Fibroblast of villous mesenchyme (primary cell): ENCODE measurements around the gene TNK2. TPM values are rescaled to one million over a fixed set of nuclear protein-coding genes. Genes with fewer than 3 reads are reported as not detected.

ENCODE experiments used
- DNase-seq: peaks from one replicate; pipeline ENCODE4 v3.0.0-alpha.2; 2010; ENCODE audit warnings: low read depth
- H3K4me3 ChIP-seq: 2 replicates; pipeline ENCODE4 v1.5.1; 2011; ENCODE audit warnings: low read depth, mild to moderate bottlenecking, low read length
- total RNA-seq: library from RNA; depleted of rRNA; stranded (reverse); fragments of >200 nt; gene quantifications from 2 replicates; pipeline ENCODE4 v1.2.3, GENCODE V29; 2012
- TF ChIP-seq, protein P1 (sequence below): IDR thresholded peaks from 2 replicates; pipeline ENCODE4 v1.5.1; 2012; ENCODE audit warnings: low read depth, mild to moderate bottlenecking, low read length; ENCODE audit not compliant: insufficient read depth

The TNK2 gene
- total RNA-seq, 1 donor: 12.1 TPM

DNA sequence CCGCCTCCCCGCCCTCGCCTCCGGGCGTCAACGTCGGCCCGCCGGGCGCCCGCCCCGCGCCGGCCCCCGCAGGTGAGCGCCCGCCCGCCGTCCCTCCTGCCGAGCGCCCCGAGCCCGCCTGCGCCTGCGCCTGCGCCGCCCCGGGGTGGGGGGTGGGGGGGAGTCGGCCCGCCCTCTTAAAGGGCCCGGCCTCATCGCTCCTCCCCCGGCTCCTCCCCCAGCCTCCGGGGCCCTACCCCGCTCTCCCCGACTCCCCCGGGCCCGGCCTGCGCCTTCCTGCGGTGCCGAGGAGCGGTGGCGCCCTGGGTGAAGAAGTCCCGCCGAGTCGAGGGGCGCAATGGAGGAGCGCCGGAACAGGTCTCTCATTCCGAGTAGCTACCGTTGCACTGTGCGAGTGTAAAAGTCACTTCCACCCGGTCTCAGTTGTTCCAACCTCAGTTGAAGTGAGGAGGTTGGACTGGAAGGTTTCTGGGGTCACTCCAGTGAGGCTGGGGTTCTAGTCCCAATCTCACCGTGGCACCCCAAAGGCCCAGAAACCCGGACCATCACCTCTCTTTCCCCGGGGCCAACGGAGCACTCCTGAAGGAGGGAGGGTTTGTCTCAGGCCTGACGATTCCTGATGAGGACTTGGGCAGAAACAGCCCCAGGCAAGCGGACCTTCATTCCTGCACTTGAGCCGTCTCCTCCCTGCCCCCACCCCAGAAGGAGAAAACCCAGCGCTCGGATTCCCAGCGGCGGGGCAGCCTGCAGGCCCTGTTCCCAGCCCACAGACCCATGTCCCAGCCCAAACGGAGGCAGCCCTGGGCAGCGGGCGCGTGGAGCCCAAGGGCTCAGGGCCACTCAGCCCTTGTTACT is 1.5 kb upstream of the TNK2 start:
- DNase-seq: peak; percentile 82
- H3K4me3 ChIP-seq: peak overlapping the region; percentile 58
- TF ChIP-seq, protein P1, sequence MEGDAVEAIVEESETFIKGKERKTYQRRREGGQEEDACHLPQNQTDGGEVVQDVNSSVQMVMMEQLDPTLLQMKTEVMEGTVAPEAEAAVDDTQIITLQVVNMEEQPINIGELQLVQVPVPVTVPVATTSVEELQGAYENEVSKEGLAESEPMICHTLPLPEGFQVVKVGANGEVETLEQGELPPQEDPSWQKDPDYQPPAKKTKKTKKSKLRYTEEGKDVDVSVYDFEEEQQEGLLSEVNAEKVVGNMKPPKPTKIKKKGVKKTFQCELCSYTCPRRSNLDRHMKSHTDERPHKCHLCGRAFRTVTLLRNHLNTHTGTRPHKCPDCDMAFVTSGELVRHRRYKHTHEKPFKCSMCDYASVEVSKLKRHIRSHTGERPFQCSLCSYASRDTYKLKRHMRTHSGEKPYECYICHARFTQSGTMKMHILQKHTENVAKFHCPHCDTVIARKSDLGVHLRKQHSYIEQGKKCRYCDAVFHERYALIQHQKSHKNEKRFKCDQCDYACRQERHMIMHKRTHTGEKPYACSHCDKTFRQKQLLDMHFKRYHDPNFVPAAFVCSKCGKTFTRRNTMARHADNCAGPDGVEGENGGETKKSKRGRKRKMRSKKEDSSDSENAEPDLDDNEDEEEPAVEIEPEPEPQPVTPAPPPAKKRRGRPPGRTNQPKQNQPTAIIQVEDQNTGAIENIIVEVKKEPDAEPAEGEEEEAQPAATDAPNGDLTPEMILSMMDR: no peak

DNA sequence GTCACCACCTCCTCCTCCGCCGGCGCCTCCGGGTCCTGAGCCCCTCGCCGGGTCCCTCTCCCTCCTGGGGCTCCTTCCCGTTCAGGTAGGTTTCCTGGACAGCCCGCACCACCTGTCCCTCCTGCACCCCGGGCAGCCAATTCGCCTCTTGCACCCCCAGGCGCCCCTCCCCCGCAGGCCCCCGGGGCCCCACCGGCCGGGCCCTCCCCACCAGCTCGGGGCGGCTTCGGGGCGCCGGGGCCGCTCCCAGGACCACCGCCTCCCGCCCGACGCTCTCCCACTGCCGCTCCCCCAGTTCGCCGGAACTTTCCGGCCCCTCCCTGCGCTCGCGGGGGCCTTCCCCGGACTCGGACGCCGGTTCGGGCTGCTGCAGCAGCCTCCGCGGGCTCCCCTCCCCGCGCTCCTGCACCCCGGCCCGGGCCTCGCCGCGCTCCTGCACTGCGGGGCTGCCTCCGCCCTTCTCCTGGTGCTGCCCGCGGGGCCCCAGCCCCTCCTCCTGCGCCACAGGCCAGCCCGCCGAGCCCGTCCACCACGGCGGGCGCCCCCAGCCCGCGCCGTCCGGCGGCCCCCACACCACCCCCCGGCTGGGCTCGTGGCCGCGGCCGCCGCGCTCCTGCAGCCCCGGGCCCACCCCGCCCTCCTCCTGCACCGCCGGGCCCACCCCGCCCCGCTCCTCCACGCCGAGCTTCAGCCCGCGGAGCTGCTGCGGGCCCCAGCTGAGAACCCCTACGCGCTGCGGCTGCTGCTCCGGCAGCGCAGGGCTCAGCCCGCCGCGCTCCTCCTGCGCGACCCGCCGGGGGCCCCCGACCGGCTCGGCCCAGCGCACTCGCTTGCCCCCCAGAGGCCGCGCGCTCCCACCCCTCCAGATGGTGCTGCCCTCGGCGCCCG is 587 bp upstream of the TNK2 start:
- peak; percentile 28 for DNase-seq
- TF ChIP-seq, protein P1: no peak
- H3K4me3 ChIP-seq: peak overlapping the region; percentile 58

DNA sequence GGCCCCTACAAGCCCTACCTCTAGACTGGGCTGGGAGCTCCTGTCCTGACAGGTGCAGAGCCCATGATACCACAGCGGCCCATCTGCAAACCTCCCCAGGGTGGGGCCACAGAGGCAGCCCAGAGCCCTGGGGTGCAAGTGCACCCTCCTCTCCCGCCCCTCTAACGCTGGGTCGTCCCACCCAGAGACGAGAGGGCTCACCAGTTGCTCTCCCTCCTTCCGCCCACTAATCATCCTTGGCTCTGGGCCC is 742 bp downstream of the TNK2 start:
- H3K4me3 ChIP-seq: peak overlapping the region; percentile 58
- no peak for DNase-seq
- TF ChIP-seq, protein P1: no peak

DNA sequence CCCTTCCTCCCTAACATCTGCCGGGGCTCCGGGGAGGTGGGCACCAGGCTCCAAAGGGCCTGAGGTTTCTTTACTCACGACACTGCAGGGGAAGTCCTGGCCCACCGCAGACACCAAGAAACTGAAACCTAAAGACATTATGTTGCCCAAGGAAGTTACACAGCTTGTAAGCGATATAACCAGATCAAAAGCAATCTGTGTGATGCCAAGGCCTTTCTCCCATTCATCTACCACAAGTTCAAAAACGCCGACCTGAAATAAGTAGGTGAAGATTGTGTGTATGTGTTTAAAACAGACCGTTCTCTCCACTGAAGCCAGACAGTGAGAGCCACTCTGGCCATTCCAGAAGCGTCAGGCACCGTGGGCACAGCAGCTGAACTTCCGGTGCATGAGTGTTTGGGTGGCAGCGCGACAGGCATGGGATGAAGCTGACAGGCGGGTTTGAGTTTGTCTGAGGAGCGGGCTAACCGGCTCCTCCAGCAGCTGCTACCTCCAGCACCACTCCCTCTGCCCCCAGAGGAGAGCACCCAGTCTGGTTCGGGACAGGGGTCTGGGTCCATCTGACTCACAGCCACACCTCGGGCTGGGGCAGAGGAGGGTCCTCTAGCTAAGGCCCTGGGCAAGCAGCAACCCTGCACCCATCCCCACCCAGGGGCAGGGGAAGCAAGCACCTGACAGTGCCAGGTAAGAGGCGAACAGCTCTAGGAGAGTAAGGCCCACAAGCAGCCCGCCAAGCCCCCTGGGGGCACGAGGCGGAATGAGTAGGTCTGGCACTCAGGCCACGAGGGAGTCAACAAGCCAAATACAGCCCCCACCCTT is 1.3 kb downstream of the TNK2 start:
- TF ChIP-seq, protein P1: no peak
- H3K4me3 ChIP-seq: no peak overlapping the region
- peak; percentile 16 for DNase-seq

DNA sequence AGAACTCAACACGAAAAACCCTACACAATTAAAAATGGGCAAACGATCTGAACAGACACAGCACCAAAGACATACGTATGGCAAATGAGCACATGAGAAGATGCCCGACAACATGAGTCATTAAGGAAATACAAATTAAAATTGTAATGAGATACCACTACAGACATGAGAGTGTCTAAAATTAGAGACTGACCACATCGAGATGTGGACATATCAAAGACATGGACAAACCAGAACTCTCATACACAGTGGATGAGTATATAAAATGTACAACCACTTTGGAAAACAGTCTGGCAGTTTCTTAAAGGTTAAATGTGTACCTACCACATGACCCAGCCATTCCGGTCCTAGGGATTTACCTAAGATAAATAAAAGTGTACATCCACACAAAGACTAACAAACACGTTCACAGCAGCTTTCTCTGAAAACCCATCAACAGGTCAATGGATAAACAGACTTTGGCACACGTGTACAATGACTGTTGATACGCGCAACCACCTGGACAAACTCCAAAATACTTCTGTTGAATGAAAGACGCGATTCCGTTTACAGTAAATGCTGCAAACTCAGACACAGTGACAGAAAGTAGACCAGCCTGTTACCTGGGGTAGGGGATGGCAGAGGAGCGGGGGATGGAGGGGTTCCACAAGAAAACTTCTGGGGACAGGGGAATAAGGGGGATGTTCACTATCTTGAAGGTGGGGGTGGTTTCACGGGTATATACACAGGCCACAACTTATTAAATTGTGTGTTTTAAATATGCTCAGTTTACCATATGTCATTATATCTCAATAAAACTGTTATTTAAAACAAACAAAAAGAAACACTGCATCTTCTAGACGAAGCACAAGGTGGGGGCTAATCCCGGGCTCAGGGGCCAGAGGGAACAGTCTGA is 2.1 kb downstream of the TNK2 start:
- TF ChIP-seq, protein P1: no peak
- no peak overlapping the region for H3K4me3 ChIP-seq
- DNase-seq: peak; percentile 51

DNA sequence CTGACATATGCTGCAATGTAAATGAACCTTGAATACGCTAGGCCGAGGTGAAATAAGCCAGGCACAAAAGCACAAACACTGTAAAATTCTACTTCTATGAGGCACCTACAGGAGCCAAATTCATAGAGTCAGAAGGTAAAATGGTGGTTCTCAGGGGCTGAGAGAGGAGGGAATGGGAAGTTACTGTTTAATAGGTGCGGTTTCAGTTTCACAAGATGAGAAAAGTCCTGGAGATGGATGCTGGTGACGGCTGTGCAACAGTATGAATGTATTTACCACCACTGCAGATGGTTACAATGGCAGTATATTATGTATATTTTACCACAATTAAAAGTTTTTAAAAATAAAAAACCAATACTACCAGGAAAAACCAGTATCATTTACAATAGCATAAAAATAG is 4.0 kb downstream of the TNK2 start:
- DNase-seq: no peak
- TF ChIP-seq, protein P1: no peak
- H3K4me3 ChIP-seq: no peak overlapping the region
